Stimulated activated CD8-positive, alpha-beta memory T cell treated with anti-CD3 and anti-CD28 coated beads, Interleukin-15, amount 100 ng/mL, for 48 hours (primary cell): Measurements from ENCODE around the gene SSPN.

ENCODE experiments used
- DNase-seq, 2 donors: peaks; one replicate each; pipeline ENCODE4 v3.0.0-alpha.2; 2020; ENCODE audit warnings: low read depth in 2 of 2

Gene SSPN

DNA sequence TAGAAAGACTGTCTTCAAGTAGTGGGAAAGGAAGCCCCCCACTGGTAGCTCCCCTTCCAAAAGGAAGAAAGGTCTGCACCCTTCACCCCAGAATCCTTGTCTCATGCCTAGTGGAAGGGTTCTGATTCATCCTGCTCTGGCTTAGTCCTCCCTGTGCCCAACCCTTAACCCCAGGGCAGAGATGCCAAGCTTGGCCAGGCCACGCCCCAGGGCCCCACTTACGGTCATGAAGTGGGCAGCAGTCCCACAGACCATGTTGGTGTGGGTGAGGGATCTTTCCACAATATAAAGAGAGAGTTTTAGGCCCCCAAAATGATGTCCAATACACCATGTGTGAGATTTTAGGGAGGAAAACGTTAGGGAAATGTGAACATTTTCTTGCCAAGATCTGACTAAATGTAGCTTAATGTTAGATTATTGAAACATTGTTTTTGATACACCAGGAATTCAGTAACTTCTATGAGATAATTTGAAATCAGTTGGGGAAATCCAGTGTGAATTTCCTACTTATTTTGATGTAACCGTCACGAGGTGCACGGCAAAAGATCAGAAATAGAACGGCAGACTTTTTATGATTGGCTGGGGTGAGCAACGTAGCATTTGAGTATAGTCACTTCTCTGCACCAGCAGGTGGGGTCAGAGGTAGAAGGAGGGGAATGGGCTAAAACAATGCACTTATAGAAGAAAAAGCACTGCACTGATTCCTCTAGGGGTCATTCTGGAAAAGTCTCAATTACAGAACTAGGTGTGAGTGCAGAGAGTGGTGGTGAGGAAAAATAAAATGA is 8.2 kb upstream of the SSPN start:
- DNase-seq: no peak

DNA sequence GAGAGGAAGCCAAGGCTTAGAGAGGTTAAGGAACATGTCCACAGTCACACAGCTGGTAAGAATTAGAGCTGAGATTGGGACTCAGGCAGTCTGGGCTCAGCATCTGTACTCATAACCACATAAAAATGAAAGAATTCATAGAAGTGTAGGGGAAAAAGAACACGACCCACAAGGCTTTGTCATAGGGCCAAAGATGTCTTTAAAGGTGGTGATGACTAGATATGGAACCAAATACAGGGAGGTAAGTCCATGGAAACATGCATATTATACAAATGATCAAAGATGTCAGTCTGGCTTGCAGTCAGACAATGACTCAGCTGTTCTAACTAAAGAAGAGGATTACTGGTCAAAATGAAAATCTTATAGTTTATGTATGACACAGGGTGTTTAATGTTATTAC is 7.2 kb upstream of the SSPN start:
- DNase-seq: no peak

DNA sequence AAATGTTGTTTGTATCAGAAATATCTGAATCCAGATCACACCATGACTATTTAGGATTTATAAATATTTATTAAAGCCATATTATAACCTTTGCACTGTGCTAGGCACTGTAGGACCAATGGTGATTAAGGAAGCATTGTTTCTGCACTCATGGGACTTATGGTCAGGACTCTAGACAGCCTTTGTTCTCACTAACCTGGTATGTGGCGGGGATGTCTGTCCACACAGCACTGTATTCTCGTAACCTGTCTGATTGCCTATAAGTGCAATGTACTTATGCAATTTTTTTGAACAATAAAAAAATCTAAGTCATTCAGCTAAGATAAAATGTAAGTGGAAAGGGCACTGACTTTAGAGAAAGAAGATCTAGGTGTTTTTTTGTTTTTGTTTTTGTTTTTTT is 6.7 kb upstream of the SSPN start:
- no peak for DNase-seq

DNA sequence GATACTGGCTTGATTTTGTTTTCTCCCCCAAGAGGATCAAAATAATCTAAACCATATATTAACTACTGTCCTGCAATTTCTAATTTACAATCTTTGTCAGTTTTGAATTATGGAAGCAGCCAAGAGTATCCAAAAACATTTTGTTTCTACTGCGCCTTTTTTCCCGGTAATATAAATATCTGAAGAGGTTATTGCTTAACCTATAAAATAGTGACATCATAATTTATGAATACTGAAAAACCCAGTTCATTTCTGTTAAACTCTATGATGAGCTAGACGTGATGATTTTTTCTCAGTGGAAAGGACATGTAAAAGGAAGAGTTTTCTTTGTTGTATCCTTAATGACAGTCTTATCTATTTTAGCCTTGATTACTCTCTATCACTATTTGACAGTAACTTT is 3.2 kb upstream of the SSPN start:
- no peak for DNase-seq

DNA sequence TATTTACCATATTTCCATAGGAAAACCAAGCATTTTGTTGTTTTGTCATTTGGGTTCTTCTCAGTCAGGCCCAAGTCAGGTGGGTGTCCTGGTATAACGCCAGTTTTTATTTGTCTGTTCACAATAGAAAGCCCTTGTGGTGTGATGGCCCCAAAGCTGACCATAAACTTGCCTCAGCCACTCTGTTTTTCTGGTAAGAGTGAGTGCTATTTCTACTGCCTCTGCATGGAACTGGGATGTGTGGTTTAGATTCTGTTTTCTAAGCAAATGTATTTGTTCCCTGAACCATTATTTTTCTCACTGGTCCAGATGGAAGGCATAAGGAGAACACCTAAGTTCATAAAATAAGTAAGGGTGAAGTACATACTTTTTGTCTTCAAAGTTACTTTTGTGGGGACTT is 1.8 kb upstream of the SSPN start:
- DNase-seq: no peak

DNA sequence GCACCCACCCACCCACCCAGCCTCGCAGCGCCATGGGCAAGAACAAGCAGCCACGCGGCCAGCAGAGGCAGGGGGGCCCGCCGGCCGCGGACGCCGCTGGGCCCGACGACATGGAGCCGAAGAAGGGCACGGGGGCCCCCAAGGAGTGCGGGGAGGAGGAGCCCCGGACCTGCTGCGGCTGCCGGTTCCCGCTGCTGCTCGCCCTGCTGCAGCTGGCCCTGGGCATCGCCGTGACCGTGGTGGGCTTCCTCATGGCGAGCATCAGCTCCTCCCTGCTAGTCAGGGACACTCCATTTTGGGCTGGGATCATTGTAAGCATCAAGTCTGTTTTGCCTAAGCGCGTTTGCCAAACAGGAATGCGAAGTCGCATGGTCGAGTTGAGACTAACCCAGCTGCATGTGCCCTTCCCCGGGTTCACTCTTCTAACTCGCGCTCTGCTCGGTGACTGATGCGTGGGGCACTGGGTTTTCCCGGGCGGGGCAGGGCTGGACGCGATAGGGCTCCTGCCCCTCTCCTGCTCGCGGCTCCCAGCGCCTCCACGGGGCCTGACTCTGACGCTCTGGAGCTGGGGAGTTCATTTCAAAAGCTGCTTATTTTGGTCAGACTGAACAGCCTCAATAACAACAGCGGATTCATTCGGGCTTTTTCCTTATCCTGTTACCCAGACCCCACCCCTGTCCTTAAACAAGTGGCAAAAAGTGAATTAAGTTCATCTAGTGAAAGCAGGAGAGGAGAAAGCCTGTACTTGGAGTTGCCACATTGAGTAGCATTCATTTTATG is 458 bp downstream of the SSPN start:
- no peak for DNase-seq

DNA sequence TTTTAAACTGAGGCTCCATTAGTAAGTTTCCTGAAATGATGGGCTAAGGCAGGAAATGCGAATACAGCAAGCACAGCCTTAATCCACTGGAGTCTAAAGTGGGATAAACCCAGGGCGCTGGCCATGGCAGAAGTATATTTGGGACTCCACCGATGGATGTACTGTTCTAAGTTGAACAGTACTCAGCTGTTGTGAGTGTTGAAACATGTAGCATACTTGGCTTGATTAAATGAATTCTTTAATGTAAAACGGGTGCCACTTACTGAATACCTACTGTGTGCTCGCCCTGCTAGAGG is 996 bp downstream of the SSPN start:
- no peak for DNase-seq

DNA sequence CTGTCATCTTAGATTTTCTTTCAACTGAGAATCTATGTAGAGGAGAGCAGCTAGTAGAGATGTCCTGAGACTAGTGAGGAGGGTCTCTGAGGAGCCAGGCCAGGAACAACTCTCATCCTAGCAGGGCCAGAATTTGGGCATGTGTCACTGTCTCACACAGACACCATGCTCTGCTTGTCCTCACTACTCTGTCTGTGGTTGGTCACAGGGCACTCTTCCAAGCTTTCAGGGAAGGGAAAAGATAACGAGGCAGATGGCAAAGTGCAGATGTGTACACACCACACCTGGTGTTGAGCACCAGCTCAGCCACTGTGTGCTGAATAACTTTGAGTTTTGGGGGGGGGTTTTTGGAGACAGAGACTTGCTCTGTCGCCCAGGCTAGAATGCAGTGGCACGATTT is 2.5 kb downstream of the SSPN start:
- no peak for DNase-seq

DNA sequence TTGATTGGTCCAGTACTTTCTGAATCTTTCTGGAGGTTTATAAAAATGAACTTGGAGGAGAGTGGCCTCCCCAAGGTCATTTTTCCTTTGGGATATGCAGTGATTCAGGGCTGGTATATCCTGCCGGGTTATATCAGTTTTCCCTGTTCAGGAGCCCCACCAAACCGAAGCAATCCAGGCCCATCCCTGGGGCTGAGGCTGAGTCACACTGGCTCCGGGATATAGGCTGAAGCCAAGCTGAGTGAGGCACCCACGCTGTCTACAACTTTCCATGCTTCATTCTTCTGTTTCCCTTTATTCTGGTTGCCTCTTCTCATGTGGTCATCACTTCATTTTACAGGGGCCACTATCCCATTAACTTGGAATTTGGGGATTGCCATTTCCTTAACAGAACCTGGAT is 3.4 kb downstream of the SSPN start:
- DNase-seq: no peak

DNA sequence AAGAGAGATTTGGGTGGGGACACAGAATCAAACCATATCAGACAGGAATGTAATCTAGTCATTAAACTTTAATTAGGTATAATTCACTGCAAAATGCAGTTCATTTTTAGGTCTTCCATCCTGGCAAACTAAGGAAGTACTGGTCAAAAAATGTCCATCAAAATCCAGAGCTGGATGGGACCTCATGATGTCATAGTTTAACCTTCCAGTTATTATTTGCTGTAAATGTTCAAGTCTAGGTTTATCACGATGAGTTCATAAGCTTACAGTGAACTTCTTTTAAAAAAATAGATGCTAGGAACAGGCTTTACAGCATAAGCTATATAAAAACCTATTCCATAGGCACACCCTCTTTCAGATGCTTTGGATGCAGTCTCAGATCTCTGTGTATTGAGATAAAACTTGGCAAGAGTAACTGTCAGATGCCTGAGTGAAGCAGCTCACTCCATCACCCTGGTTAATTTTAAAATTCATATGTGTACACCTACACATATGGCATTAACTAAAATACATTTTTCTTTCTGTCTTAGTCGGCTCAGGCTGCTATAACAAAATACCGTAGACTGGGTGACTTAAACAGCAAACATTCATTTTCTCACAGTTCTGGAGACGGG is 7.9 kb downstream of the SSPN start:
- no peak for DNase-seq

DNA sequence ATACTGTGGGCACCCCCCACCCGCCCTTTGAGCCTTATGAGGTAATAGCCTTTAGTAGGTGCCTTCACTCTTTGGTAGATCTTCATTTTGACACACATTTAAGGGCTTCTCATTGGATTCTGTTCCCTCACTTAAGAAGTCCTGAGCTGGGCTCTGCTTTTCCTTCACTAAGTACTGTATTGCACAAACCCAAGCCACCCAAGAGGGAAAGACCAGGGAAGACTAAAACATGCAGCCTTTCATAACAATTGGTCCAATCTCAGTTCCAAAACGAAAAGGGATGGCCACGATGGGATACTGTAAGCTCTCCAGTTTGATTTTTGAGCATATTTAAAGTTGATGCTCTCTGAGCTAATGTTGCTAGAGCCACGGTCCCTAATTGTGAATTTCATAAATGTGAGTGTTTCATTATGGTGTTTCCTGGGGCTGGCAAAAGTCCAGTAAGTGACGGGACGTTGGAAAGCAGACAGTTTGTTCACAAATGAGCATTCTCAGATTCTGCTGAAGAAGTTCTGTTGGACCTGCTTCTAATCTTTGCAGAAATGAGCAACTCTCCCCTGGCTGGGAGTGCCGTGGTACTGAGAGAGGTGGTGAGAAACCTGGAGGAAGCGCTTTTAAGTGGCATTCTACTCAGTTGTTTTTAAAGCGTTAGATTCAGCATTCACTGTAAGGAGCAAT is 9.4 kb downstream of the SSPN start:
- DNase-seq: no peak

DNA sequence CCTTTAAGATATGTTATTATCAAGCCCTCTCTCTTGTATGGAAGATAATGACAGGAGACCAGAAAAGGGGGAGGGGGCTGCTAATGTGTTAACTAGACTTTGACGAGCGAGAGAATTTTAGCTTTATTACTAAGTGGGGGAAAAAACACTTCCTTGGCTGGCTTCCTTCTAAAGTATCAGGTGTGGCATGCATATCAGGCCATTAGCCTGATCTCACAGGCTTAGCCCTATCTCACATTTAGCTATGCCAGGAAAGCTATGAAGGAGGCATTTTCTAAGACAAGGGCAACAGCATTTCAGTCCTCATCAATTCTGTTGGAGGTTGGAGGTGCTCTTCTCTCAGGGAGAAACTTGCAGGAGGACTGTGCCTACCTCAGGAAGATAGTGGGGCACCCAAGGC is 9.9 kb downstream of the SSPN start:
- DNase-seq: no peak

DNA sequence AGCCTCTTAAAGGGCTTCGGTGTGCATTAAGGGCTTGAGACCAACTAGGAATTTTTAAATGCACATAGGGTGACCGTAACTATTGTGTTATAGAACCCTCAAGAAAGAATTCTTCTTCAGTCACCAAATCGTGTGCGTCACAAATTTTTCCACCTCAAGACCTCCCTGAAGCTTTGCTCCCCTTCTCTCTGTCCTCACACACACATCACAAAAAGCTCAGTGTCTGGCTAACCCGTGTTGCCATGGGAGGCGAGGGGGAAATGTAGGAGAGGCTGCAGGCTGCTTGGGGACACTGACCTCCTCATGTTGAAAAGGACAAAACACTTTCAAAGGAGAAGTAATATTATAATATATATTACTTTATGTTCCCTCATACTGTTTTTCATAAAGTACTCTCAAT is 10.6 kb downstream of the SSPN start:
- no peak for DNase-seq

DNA sequence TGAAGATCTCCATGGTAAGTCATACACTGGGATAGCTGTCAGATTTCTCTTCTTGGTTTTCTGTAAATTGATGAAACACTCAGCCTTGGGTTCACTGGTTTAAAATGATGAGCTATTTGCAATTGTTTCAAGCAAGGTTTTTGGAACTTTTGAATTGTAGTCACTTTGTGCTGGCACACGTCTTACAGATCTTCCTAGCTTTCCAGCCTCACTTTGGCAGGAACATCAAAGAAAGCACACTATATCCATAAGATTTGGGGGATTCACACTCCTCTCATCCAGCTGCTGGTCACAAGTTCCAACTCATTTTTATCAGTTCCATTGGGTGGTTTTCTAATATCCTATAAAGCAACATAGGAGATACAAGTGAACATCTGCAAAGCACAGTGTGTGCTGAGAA is 16.0 kb downstream of the SSPN start:
- DNase-seq: no peak

DNA sequence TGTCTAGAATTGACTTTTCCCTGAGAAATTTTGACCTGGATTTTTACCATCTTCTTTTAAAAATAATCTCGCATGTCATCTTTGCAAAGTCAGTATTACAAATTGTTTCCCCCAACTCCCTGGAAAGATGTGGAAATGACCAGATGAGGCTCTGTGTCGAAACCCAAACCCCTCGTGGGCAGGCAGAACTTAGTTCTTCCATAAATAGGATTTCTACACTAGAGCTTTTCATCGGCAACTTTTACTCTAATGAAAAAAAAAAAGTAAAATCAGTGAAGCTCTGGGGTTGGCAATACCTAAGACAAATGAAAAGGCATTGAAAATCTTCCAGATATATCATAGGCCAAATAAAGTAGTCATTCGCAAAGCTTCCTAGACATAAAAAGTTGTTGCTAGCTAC is 17.0 kb downstream of the SSPN start:
- DNase-seq: no peak

DNA sequence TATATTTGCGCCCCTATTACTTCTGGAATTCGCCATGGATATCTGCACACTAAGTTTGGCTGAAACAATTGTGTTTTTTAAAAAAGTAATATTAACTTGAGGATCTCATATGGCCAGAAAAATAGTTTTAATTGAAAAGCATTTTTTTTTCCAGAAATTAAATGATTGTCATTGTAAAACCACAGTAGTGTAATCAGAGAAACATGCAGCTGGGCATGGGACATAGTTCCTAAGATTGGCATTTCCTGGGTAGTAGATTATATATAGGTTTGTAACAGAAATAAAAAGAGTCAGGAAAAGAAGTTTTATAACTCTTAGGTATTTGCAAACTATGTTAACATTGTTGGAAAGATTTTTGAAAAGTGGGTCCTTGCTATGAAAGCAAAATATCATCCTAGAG is 17.6 kb downstream of the SSPN start:
- no peak for DNase-seq

DNA sequence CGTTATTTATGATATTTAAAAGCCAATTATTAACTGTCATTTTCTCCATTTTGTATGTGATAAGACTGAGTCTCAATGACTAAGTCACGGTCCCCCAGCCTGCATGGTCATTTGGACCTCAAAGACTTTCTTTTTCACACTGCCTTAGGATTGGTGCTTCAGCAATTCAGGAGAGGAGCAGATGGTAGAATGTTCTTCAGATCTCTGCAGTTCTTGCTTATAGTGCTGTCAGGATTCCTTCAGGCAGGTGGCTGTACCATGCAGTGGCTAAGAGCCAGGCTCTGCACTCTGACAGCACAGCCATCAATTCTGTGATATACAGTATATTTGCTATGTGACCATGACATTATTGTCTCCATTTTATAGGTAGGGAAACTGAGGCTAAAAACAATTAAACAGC is 18.7 kb downstream of the SSPN start:
- DNase-seq: no peak

DNA sequence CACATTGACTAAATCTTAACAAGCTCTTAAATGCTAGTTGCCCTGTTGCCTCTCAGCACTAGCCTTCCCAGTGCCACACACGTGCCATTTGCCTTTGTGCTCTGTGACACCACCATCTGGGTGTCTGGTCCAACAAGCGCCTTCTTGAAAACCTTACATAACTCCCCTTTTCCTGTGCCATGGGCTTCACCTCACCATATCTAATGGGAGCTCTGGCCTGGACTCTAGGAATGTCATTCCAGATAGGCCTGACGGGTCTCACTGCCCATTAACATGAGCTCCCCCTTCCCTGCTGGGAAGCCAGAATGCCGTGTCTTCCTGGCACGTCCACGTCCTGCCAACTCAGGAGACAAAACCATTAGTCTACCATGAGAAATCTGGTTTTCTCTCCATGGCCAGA is 24.4 kb downstream of the SSPN start:
- DNase-seq: no peak

DNA sequence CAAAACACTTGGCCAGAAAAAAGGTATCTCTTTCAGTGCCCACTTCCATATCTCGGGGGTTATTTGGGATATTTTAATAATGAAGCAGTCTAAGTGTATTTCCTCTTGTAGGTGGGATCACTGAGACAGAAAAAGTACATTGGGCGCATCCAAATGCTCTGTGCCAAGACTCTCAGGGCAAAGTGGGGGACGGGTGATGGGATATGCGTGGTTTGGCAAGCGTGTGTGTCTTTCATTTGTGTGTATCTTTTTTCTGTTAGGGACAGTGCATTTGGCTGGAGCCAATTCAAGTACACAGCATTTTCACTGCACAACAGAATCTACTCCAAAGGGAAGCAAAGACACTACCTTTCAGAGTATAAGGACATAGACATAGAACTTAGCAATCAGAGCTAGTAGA is 29.3 kb downstream of the SSPN start:
- no peak for DNase-seq

DNA sequence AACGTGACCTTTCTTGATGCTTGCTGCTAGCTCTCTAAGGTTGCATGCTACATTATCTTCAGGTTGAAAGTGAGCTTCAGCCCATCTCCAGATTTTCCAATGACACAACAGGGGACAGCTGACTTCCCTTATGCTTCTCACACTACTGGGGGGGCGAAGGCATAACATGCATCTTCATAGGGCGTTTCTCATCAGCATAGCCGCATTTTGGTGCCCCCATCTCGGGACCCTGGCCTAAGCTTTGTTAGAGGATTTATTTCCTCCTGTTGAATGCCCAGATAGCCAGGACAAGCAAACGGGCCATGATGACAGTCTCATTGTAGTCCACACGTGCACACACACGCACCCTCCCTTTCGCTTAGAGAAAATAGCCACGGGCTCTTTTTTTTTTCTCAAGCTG is 30.7 kb downstream of the SSPN start:
- DNase-seq: no peak

DNA sequence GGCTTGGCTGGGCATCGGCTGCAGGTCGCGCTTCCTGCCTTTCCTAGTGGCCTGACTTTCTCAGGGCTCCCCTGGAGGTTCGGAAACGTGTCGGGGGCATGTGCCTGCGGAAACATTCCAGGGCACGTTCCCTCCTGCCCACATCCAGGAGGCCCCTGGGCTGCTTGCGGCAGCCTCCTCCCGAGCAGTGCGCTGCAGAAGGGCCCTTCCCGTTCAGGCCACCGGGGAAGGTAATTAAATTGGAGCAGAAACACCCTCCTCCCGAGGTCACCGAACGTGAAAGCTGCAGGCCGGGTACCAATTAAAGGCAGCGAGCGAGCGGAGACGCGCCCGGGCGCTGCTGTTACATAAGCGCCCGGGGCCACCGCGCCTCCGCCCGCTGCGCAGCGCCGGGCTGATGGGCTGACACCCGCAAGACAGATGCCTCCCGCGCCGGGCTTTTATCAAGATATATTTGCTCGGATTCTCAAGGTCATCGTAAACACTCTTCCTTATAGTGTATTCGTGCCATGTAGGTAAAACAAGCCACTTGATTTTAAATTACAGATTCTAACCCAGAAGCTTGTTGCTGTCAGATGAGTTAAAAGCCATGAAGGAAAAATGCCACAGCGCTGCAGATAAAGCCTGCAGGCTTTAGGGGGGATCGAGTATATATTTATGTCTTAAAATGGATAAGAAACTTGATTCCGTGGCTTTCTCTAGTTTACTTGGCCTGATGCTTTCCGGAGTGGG is 31.4 kb downstream of the SSPN start:
- DNase-seq: no peak

DNA sequence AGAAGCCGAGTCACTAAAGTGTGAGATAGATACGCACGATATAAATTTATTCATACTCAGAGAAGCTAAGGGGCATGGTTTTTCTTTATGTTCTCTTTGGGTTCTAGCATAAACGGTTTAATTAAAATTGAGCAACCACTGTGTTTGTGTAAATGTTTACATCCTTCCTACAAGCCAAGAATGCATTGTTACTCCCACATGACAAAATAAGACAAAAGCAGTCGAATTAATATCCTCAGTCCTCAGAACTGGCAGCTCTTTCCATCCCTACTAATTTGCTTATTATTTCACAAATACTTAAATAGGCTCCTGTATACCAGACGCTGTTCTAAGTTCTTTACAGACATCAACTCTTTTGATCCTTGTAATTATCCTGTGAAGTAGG is 32.0 kb downstream of the SSPN start:
- DNase-seq: no peak
